ENCODE measurements around the gene SYNE2. TPM values are rescaled to one million over a fixed set of nuclear protein-coding genes. Genes with fewer than 3 reads are reported as not detected.

SYNE2 gene
- polyA plus RNA-seq, 1 donor from 2014 or later = 18.1 TPM

- Mint-ChIP-seq H3K4me3 (no peak overlapping the region), H3K27me3 (no peaks in the 10 kb centered on the region), H3K9me3 (no peaks in the 10 kb centered on the region), H3K4me1 (peaks cover 0 to 6% (median 1%) of the 10 kb centered on the region in 3 donors), H3K36me3 (peaks cover 2% of the 10 kb centered on the region), H3K27ac (no peak overlapping the region)
These were observed 393.9 kb downstream of the SYNE2 start for GRCh38 chr14:64246688-64247087.

- H3K4me1 Mint-ChIP-seq = peaks cover 0 to 6% (median 1%) of the 10 kb centered on the region in 3 donors
- H3K4me3 Mint-ChIP-seq = no peak overlapping the region
- H3K27me3 Mint-ChIP-seq = no peaks in the 10 kb centered on the region
- peaks cover 2% of the 10 kb centered on the region for H3K36me3 Mint-ChIP-seq
- H3K27ac Mint-ChIP-seq = no peak overlapping the region
- no peaks in the 10 kb centered on the region for H3K9me3 Mint-ChIP-seq
These were observed 394.4 kb downstream of the SYNE2 start for GRCh38 chr14:64247195-64247594.

GRCh38 chr14:64248689-64249088 lies 395.9 kb downstream of the SYNE2 start:
- H3K4me1 Mint-ChIP-seq = peaks cover 0 to 6% (median 1%) of the 10 kb centered on the region in 3 donors
- H3K36me3 Mint-ChIP-seq = peaks cover 5% of the 10 kb centered on the region
- no peaks in the 10 kb centered on the region for H3K27me3 Mint-ChIP-seq
- no peaks in the 10 kb centered on the region for H3K9me3 Mint-ChIP-seq
- no peak overlapping the region for H3K4me3 Mint-ChIP-seq
- H3K27ac Mint-ChIP-seq = peak overlapping the region in 1 of 3 donors; percentile 48

- H3K27me3 Mint-ChIP-seq = no peaks in the 10 kb centered on the region
- no peak overlapping the region for H3K4me3 Mint-ChIP-seq
- H3K4me1 Mint-ChIP-seq = peaks cover 0 to 6% (median 1%) of the 10 kb centered on the region in 3 donors
- peak overlapping the region in 1 of 3 donors; percentile 48 for H3K27ac Mint-ChIP-seq
- H3K9me3 Mint-ChIP-seq = no peaks in the 10 kb centered on the region
- H3K36me3 Mint-ChIP-seq = peaks cover 5% of the 10 kb centered on the region
These were observed 396.6 kb downstream of the SYNE2 start for GRCh38 chr14:64249363-64249762.

- peaks cover 0 to 1% (median 0%) of the 10 kb centered on the region in 3 donors for H3K4me1 Mint-ChIP-seq
- no peak overlapping the region for H3K4me3 Mint-ChIP-seq
- no peaks in the 10 kb centered on the region for H3K27me3 Mint-ChIP-seq
- H3K27ac Mint-ChIP-seq = no peak overlapping the region
- peaks cover 5% of the 10 kb centered on the region for H3K36me3 Mint-ChIP-seq
- H3K9me3 Mint-ChIP-seq = no peaks in the 10 kb centered on the region
These were observed 400.9 kb downstream of the SYNE2 start for GRCh38 chr14:64253672-64254071.

- H3K27ac Mint-ChIP-seq = no peak overlapping the region
- peaks cover 7% of the 10 kb centered on the region for H3K36me3 Mint-ChIP-seq
- no peaks in the 10 kb centered on the region for H3K9me3 Mint-ChIP-seq
- H3K27me3 Mint-ChIP-seq = no peaks in the 10 kb centered on the region
- peaks cover 0 to under 1% (median 0%) of the 10 kb centered on the region in 3 donors for H3K4me1 Mint-ChIP-seq
- no peak overlapping the region for H3K4me3 Mint-ChIP-seq
These were observed 403.0 kb downstream of the SYNE2 start for GRCh38 chr14:64255756-64256155.

GRCh38 chr14:64260418-64260817 lies 407.6 kb downstream of the SYNE2 start:
- no peak overlapping the region for H3K4me3 Mint-ChIP-seq
- H3K27me3 Mint-ChIP-seq = no peaks in the 10 kb centered on the region

GRCh38 chr14:64265222-64265621 lies 412.4 kb downstream of the SYNE2 start:
- H3K27ac Mint-ChIP-seq = peak overlapping the region in 2 of 3 donors; percentile 7 to 31
- H3K9me3 Mint-ChIP-seq = peaks cover 0 to 5% (median 0%) of the 10 kb centered on the region in 3 donors
- H3K27me3 Mint-ChIP-seq = no peaks in the 10 kb centered on the region
- peaks cover 13 to 22% (median 20%) of the 10 kb centered on the region in 3 donors for H3K4me1 Mint-ChIP-seq
- H3K36me3 Mint-ChIP-seq = peaks cover 6% of the 10 kb centered on the region
- no peak overlapping the region for H3K4me3 Mint-ChIP-seq

More at GRCh38 chr14:64260418-64260817, 407.6 kb downstream of the SYNE2 start:
- H3K36me3 Mint-ChIP-seq = peaks cover 3% of the 10 kb centered on the region
- peaks cover 0 to 2% (median under 1%) of the 10 kb centered on the region in 3 donors for H3K4me1 Mint-ChIP-seq
- no peaks in the 10 kb centered on the region for H3K9me3 Mint-ChIP-seq
- no peak overlapping the region for H3K27ac Mint-ChIP-seq

- peaks cover 0 to 5% (median 0%) of the 10 kb centered on the region in 3 donors for H3K9me3 Mint-ChIP-seq
- no peaks in the 10 kb centered on the region for H3K27me3 Mint-ChIP-seq
- H3K27ac Mint-ChIP-seq = no peak overlapping the region
- H3K4me3 Mint-ChIP-seq = no peak overlapping the region
- H3K36me3 Mint-ChIP-seq = peaks cover 6% of the 10 kb centered on the region
- H3K4me1 Mint-ChIP-seq = peaks cover 13 to 22% (median 20%) of the 10 kb centered on the region in 3 donors
These were observed 413.4 kb downstream of the SYNE2 start for GRCh38 chr14:64266239-64266638.

GRCh38 chr14:64272019-64272418 lies 419.2 kb downstream of the SYNE2 start:
- Mint-ChIP-seq H3K27me3 (no peaks in the 10 kb centered on the region), H3K9me3 (peaks cover 0 to 4% (median 3%) of the 10 kb centered on the region in 3 donors), H3K4me1 (peaks cover 2 to 8% (median 8%) of the 10 kb centered on the region in 3 donors), H3K36me3 (peaks cover 7% of the 10 kb centered on the region), H3K4me3 (no peak overlapping the region), H3K27ac (no peak overlapping the region)

Other genes with a start within 250 kb of the SYNE2 start
- 15.2 TPM for gene WDR89, start 211.1 kb upstream of the SYNE2 start, polyA plus RNA-seq
- 30.5 TPM for gene SGPP1, start 124.9 kb upstream of the SYNE2 start, polyA plus RNA-seq